GOT3 (cell line): ENCODE measurements around the gene ERC2.

ENCODE experiments used
- DNase-seq: peaks from one replicate; lab custom pipeline; 2025; ENCODE audit warnings: mixed read lengths; lab: John Stamatoyannopoulos, UW

The ERC2 gene

GRCh38 chr3:55746808-55747413 lies 721.4 kb downstream of the ERC2 start:
- DNase-seq: no peak

- no peak for DNase-seq
Observed at GRCh38 chr3:55742832-55743136, 725.5 kb downstream of the ERC2 start.

- DNase-seq: no peak
Observed at GRCh38 chr3:55742022-55742831, 726.0 kb downstream of the ERC2 start.

DNA sequence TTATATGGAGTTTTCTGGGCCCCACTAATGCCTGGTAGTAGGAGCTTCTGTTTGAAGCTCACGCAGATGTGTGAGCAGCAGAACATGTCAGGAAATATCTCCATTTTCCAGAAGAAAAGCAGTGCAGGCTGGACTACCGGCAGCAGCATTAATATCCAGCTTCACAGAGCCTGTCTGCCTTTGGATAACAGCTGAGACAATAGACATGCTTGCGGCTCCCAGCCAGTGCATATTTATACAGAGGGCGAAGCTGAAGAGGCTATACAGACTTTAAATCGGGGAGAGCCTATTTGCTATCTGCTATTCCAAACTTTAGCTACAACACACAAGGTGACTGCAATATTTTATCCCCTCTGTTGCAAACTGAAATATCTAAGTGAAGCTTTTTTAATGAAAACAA lies 731.1 kb downstream of the ERC2 start:
- no peak for DNase-seq

GRCh38 chr3:55735976-55736375 lies 732.3 kb downstream of the ERC2 start:
- no peak for DNase-seq

DNA sequence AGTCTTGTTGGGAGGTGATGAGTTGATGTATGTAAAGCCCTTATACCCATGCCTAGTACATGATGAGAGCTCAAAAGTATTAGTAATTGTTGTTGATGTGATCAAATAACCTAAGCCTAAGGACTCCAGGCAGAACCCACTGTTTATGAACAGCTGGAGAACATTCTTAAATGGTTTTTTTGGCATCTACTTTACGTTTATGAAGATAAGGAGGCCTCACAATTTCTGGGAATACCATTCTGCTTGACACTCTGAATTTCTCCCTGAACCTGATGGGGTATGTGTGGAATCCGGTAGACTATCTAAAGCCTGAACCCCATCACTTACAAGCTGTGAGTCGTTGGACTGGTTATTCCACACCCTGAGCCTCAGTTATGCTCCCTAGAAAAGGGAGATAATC lies 736.5 kb downstream of the ERC2 start:
- DNase-seq: no peak

DNA sequence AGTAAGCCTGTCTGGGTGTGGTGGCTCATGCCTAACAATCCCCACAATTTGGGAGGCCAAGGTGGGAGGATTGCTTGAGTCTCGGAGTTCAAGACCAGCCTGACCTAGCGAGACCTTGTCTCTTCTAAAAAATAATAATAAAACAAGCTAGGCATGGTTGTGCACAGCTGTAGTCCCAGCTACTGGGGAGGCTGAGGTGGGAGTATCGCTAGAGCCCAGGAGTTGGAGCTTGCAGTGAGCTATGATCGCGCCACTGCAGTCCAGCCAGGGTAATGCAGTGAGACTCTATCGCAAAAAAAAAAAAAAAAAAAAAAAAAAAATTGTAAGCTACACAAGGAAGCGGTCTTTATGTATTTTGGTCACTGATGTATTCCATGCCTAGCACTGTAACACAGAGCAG lies 738.7 kb downstream of the ERC2 start:
- no peak for DNase-seq

DNA sequence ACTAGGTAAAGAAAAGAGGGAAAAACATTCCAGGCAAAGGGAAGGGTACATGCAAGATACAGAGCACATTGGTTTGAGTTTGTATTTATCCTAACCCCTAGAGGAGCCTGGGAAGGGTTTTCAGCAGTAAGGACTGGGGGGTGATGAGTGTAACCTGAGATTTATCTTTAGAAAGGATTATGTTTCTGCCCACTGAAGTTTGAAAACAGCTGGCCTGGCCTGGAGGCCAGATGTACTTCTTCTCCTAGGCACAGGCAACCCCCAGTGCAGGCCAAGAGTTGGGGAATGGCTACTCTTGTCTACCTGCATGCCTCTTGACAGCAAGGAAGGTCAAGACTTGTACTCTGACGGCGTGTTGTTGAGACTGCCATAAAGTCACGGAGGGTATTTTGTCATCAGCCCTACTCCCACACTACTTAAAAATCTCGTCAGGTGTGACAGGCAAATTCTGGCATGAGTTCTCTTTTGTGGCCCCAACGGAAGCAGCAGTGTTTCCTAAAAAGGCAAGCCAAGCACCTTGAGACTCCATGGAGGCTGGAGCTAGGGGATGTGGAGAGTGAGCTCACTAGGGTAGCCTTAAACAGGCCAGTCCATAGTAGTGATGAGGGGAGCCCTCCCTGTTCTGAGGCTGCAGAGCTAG lies 739.7 kb downstream of the ERC2 start:
- no peak for DNase-seq

DNA sequence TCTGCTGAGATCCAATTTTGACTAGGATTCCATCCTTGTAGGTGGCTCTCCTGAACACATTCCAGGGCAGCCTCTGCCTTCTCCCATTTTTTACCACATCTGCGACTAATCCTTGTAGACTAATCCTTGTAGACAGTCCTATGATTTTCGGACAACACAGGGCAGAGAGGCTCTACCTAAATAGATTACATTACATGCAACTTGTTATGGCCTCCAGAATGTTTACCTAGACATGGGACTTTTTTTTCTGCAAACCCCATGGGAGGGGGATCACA lies 741.8 kb downstream of the ERC2 start:
- DNase-seq: no peak

- no peak for DNase-seq
Observed at GRCh38 chr3:55725681-55726500, 742.4 kb downstream of the ERC2 start.

DNA sequence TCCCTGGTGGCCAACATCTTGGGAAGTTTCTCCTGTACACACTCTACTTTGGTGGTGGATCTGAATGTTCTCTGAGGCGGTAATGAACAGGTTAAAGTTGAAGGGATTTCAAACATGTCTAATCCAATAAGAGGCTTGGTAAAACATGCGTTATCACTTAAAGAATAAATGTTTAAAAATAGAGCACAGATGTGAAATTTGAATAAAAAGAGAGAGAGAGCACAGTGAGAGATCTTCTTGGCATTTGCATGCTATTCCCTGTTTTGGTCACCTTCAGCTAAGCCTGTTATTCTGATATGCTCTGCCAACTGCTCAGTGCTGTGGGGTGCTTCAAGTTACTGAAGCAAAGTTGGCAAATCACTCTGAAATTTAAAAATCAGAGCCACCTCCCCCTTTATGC lies 743.4 kb downstream of the ERC2 start:
- DNase-seq: no peak

- DNase-seq: no peak
Observed at GRCh38 chr3:55724407-55724784, 743.9 kb downstream of the ERC2 start.

GRCh38 chr3:55723653-55724406 lies 744.4 kb downstream of the ERC2 start:
- DNase-seq: no peak

DNA sequence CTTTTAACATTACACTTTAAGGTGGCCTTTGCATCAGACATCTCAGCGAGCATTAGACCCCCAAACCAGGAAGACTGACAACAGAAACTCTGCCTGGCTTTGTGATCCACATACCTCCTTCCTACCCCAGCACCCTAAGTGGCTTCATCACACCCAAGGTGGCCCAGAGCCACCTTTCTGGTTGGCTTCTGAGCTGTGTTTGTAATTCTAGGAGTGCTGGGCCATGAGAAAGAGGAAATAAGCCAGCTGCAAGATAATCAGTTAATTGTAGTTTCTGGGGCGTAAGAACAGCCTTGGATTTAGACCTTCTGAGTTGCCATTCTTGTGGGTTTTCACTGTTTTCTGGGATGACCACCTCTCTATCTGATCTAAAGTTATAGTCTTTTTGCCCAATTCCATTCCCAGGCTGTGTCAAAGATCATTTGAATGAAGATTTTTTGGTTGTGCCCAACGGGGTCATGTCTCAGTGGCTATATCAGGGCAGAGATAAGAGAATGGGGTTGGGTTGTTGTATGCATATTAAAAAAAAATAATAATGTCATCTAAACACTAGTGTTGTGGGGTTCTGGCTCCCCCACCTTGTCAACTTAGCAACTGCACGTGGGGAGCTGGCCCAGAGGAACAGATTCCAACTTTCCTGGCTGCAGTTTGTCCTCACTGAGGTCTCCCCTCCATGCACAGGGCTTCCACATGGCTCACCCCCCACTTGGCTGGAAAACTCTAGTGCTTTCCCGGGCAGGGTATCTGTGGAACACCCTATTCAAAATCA lies 746.4 kb downstream of the ERC2 start:
- DNase-seq: no peak

DNA sequence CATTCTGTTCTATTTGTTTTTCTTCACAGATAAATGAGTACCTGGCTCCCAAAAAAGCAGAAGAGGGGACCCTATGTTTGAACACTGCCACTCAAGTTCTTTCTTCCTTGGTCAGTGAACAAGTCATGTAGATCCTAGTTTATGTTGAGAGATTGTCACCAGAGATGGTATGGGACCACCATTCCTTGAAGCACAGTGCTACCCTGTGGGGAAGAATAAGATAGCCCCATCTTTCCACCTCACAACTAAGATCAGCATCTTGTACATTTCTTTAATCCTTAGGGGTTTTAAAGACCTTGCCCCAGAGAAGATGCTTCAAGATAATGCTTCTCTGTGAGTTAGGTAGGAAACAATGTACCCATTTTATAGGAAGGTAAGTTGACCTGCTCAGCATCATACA lies 747.7 kb downstream of the ERC2 start:
- DNase-seq: no peak

DNA sequence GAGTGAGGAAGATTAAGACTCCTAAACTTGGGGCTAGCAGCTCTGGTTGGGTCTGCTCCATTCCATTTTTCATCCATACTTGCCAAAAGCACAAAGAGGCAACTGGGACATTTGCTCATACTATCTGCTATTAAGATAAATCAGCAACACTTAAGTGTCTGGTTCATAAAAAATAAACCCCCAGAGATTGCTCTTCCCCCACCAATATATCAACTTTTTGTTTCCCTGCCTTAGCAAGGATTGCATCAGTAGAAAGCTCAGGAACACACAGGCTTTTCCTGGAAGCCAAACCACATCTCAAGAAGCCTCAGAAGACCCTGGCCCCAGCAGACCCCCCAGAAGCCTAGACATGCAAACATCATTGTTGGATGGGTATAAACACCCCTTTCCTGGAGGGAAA lies 748.8 kb downstream of the ERC2 start:
- DNase-seq: no peak

GRCh38 chr3:55719006-55719405 lies 749.3 kb downstream of the ERC2 start:
- no peak for DNase-seq

DNA sequence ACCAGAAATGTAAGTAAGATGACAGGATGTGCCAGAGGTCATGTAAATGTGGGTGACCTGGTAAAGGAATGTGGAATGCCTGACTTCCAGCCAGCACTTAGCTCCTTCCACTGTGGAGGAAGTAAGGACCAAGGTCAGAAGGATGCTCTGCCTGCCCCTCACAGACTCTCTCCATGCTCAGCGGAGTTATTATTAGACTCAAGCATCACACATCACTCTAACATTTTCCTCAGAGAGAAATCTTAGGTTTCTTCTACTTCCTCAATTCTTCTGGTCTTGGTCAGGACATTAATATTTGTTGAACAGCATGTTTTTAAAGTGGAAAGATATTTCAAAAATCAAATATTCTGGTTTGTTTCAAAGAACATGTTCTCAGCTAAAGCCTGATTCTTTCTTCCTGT lies 749.7 kb downstream of the ERC2 start:
- no peak for DNase-seq

GRCh38 chr3:55718074-55718473 lies 750.2 kb downstream of the ERC2 start:
- no peak for DNase-seq

DNA sequence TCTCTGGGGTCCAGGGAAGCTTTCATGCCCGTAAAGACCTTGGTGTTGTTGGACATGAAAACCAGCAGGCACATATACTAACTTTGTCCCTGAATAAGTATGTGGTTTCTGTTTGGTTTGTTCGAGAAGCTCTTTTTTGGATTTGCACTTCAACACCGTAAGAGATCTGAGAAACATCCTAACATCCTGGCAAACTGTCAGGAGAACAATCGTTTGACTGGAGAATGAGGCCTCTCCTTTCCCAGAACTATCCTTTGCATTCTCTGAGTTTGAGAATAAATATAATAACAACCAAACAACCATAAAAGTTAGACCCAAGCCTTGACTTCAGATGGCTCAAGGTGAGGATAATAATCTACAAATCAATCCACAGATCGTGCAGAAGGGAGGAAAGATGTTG lies 750.8 kb downstream of the ERC2 start:
- no peak for DNase-seq

GRCh38 chr3:55716611-55717225 lies 751.5 kb downstream of the ERC2 start:
- DNase-seq: no peak
